ENCODE data around the gene ZBTB25.

The ZBTB25 gene

DNA sequence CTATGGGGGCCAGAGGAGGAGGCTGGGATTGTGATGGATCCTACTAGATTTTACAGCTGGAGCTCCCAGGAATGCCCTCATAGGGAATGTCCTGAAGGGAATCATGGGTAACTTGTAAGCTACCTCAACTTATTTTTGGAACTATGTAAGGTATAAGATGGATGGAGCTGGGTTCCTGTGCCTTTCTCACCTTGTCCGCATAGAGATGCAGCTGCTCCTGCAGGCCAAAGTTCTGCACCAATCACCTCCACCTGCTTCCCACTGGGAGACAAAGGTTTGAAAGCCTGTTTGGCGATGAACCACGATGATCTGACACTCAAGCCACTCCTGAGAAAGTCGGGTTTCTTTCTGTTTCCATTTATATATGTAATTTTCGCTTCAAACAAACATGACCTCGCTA is 39.0 kb downstream of the ZBTB25 start:
- Histone ChIP-seq H3K4me3 (ENCODE audit: low read depth in 1 of 2, low read length in 1 of 2) (no peak overlapping the region), H3K36me3 (no peaks in the 10 kb centered on the region), H3K27ac (no peak overlapping the region), H3K27me3 (peaks cover 67% of the 10 kb centered on the region), H3K4me1 (ENCODE audit: control insufficient read depth in 1 of 2, insufficient read depth in 1 of 2, low read depth in 1 of 2, low read length in 1 of 2) (peaks cover 23 to 32% of the 10 kb centered on the region in 2 experiments), H3K9me3 (no peaks in the 10 kb centered on the region)
- TF ChIP-seq, protein P1, sequence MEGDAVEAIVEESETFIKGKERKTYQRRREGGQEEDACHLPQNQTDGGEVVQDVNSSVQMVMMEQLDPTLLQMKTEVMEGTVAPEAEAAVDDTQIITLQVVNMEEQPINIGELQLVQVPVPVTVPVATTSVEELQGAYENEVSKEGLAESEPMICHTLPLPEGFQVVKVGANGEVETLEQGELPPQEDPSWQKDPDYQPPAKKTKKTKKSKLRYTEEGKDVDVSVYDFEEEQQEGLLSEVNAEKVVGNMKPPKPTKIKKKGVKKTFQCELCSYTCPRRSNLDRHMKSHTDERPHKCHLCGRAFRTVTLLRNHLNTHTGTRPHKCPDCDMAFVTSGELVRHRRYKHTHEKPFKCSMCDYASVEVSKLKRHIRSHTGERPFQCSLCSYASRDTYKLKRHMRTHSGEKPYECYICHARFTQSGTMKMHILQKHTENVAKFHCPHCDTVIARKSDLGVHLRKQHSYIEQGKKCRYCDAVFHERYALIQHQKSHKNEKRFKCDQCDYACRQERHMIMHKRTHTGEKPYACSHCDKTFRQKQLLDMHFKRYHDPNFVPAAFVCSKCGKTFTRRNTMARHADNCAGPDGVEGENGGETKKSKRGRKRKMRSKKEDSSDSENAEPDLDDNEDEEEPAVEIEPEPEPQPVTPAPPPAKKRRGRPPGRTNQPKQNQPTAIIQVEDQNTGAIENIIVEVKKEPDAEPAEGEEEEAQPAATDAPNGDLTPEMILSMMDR (IDR thresholded peaks at IDR 0.05) = no peak

DNA sequence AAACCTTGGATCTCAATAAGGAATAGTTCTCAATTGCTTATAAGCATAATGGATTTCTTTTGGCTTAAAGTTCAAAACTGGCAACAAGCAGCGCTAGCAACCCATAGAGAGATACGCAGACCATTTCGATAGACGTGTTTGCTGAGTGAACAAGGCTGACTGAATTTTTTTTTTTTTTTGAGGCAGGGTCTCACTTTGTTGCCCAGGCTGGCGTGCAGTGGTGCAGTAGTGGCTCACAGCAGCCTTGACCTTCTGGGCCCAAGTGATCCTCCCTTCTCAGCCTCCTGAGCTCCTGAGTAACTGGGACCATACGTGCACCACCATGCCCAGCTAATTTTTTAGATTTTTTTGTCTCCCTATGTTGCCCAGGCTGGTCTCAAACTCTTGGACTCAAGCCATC is 39.8 kb downstream of the ZBTB25 start:
- no peaks in the 10 kb centered on the region for H3K36me3 ChIP-seq
- no peak overlapping the region for H3K27ac ChIP-seq
- H3K4me1 ChIP-seq (ENCODE audit: control insufficient read depth in 1 of 2, insufficient read depth in 1 of 2, low read depth in 1 of 2, low read length in 1 of 2) = peaks cover 31 to 40% of the 10 kb centered on the region in 2 experiments
- H3K27me3 ChIP-seq = peaks cover 59% of the 10 kb centered on the region
- no peaks in the 10 kb centered on the region for H3K9me3 ChIP-seq
- no peak overlapping the region for H3K4me3 ChIP-seq (ENCODE audit: low read depth in 1 of 2, low read length in 1 of 2)
- TF ChIP-seq, protein P1 (IDR thresholded peaks at IDR 0.05) = no peak

DNA sequence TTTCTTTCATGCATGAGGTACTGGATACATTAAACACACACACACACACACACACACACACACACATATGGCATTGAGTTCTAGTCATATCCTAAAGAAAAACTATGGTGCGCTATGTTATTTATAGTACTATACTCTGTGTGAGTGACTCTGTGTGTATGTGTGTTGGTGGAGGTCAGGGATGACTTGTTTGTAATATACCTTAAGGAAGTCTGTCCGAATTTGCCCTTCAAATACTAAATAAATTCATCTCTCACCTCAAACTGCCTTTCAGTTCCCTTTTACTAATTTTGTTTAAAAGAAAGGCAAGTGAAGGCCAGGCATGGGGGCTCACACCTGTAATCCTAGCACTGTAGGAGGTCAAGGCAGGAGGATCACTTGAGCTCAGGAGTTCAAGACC is 40.4 kb downstream of the ZBTB25 start:
- H3K4me1 ChIP-seq (ENCODE audit: control insufficient read depth in 1 of 2, insufficient read depth in 1 of 2, low read depth in 1 of 2, low read length in 1 of 2) = peaks cover 32 to 42% of the 10 kb centered on the region in 2 experiments
- H3K4me3 ChIP-seq (ENCODE audit: low read depth in 1 of 2, low read length in 1 of 2) = no peak overlapping the region
- H3K27me3 ChIP-seq = peaks cover 52% of the 10 kb centered on the region
- no peaks in the 10 kb centered on the region for H3K36me3 ChIP-seq
- H3K27ac ChIP-seq = no peak overlapping the region
- no peaks in the 10 kb centered on the region for H3K9me3 ChIP-seq
- TF ChIP-seq, protein P1 (IDR thresholded peaks at IDR 0.05) = no peak

DNA sequence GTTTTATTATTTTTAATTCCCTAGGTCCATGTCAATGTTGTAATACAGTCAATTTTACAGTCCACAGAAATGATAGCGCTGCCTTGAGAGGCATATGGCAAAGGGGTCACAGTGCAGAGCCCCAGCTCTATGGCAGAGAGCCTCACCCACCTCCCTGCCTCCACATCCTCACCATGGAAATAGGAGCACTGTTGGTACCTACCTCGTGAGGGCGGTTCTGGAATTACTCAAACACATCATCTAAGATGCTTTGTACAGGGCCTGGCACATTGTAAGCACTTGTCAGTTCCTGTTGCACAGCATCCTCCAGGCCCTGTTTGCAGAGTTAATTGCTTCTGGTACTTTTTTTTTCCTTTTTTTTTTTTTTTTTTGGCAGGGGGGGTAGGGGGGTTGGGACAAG is 42.4 kb downstream of the ZBTB25 start:
- Histone ChIP-seq H3K27ac (no peak overlapping the region), H3K4me1 (ENCODE audit: control insufficient read depth in 1 of 2, insufficient read depth in 1 of 2, low read depth in 1 of 2, low read length in 1 of 2) (peaks cover 19 to 27% of the 10 kb centered on the region in 2 experiments), H3K9me3 (no peaks in the 10 kb centered on the region), H3K27me3 (peaks cover 33% of the 10 kb centered on the region), H3K36me3 (no peaks in the 10 kb centered on the region), H3K4me3 (ENCODE audit: low read depth in 1 of 2, low read length in 1 of 2) (no peak overlapping the region)
- TF ChIP-seq, protein P1 (IDR thresholded peaks at IDR 0.05) = no peak

DNA sequence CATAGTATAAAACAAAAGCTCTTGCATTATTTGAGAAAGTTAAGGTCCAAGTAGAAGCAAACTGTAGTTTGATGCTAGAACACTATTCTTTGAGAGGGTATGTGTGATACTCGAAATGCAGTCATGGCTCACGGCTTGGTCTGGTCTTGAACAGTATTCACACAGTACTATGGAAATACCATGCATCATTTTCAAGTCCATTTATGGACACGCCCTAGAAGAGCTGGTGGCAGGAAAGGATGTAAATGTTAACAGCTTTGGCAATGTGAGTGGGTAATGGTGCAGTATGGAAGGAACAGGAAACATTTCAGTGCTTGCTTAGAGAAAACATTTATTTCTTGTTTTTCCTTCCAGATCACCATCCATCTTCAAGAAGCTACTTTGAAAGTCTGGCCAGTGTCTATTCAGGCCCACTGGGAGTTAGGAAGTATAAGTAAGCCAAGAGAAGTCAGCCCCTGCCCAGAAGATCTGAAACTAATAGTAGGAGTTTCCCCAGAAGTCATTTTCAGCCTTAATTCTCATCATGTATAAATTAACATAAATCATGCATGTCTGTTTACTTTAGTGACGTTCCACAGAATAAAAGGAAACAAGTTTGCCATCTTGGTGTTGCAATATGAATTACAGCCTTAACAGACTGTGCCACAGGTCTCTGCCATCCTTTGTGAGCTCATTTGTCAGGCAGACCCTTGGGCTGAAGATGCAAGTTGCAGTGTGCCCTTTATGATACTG is 44.1 kb downstream of the ZBTB25 start:
- Histone ChIP-seq H3K36me3 (peaks cover 15% of the 10 kb centered on the region), H3K27me3 (peaks cover 16% of the 10 kb centered on the region), H3K4me1 (ENCODE audit: control insufficient read depth in 1 of 2, insufficient read depth in 1 of 2, low read depth in 1 of 2, low read length in 1 of 2) (peaks cover 9 to 13% of the 10 kb centered on the region in 2 experiments), H3K4me3 (ENCODE audit: low read depth in 1 of 2, low read length in 1 of 2) (no peak overlapping the region), H3K9me3 (no peaks in the 10 kb centered on the region), H3K27ac (no peak overlapping the region)
- TF ChIP-seq, protein P1 (IDR thresholded peaks at IDR 0.05) = no peak
